ENCODE data around the gene CEP97.
"Not testable (repeated sequence)": the region's sequence is repeated elsewhere in the genome, so short reads cannot be mapped to it uniquely, and the experiment has no call there.

Gene CEP97

GRCh38 chr3:101745934-101746333 is 21.5 kb downstream of the CEP97 start:
- not testable (repeated sequence) for H3K9me3 ChIP-seq (ENCODE audit: control insufficient read depth, low read length); H3K4me1 ChIP-seq (ENCODE audit: control insufficient read depth, insufficient read depth, low read length); H3K9ac ChIP-seq (ENCODE audit: low read length); H3K36me3 ChIP-seq (ENCODE audit: control insufficient read depth, insufficient read depth, low read length); H3K27me3 ChIP-seq (ENCODE audit: control insufficient read depth, insufficient read depth, low read length); H3K4me3 ChIP-seq (ENCODE audit: low read length)

GRCh38 chr3:101753386-101754113 is 29.1 kb downstream of the CEP97 start:
- not testable (repeated sequence) for H3K4me1 ChIP-seq (ENCODE audit: control insufficient read depth, insufficient read depth, low read length); H3K36me3 ChIP-seq (ENCODE audit: control insufficient read depth, insufficient read depth, low read length); H3K4me3 ChIP-seq (ENCODE audit: low read length); H3K27me3 ChIP-seq (ENCODE audit: control insufficient read depth, insufficient read depth, low read length); H3K9me3 ChIP-seq (ENCODE audit: control insufficient read depth, low read length); H3K9ac ChIP-seq (ENCODE audit: low read length)

- Histone ChIP-seq H3K9me3 (ENCODE audit: control insufficient read depth, low read length) (no peaks in the 10 kb centered on the region), H3K27me3 (ENCODE audit: control insufficient read depth, insufficient read depth, low read length) (no peaks in the 10 kb centered on the region), H3K9ac (ENCODE audit: low read length) (no peak overlapping the region), H3K4me1 (ENCODE audit: control insufficient read depth, insufficient read depth, low read length) (no peaks in the 10 kb centered on the region), H3K4me3 (ENCODE audit: low read length) (no peak overlapping the region), H3K36me3 (ENCODE audit: control insufficient read depth, insufficient read depth, low read length) (peaks cover 4% of the 10 kb centered on the region)
Observed at GRCh38 chr3:101758224-101758623, 33.8 kb downstream of the CEP97 start.

GRCh38 chr3:101762041-101762646 is 37.7 kb downstream of the CEP97 start:
- Histone ChIP-seq H3K9me3 (ENCODE audit: control insufficient read depth, low read length) (no peaks in the 10 kb centered on the region), H3K36me3 (ENCODE audit: control insufficient read depth, insufficient read depth, low read length) (no peaks in the 10 kb centered on the region), H3K4me1 (ENCODE audit: control insufficient read depth, insufficient read depth, low read length) (no peaks in the 10 kb centered on the region), H3K27me3 (ENCODE audit: control insufficient read depth, insufficient read depth, low read length) (no peaks in the 10 kb centered on the region), H3K4me3 (ENCODE audit: low read length) (no peak overlapping the region), H3K9ac (ENCODE audit: low read length) (no peak overlapping the region)

- not testable (repeated sequence) for H3K27me3 ChIP-seq (ENCODE audit: control insufficient read depth, insufficient read depth, low read length); H3K36me3 ChIP-seq (ENCODE audit: control insufficient read depth, insufficient read depth, low read length); H3K9ac ChIP-seq (ENCODE audit: low read length); H3K4me1 ChIP-seq (ENCODE audit: control insufficient read depth, insufficient read depth, low read length); H3K9me3 ChIP-seq (ENCODE audit: control insufficient read depth, low read length); H3K4me3 ChIP-seq (ENCODE audit: low read length)
Observed at GRCh38 chr3:101777745-101778281, 53.4 kb downstream of the CEP97 start.

GRCh38 chr3:101778385-101779046 is 54.1 kb downstream of the CEP97 start:
- peak overlapping the region; percentile 65 for H3K4me3 ChIP-seq (ENCODE audit: low read length)
- peak overlapping the region; percentile 71 for H3K9ac ChIP-seq (ENCODE audit: low read length)
- no peaks in the 10 kb centered on the region for H3K27me3 ChIP-seq (ENCODE audit: control insufficient read depth, insufficient read depth, low read length)
- H3K36me3 ChIP-seq (ENCODE audit: control insufficient read depth, insufficient read depth, low read length) = no peaks in the 10 kb centered on the region
- H3K9me3 ChIP-seq (ENCODE audit: control insufficient read depth, low read length) = no peaks in the 10 kb centered on the region
- peaks cover 5% of the 10 kb centered on the region for H3K4me1 ChIP-seq (ENCODE audit: control insufficient read depth, insufficient read depth, low read length)

- no peaks in the 10 kb centered on the region for H3K9me3 ChIP-seq (ENCODE audit: control insufficient read depth, low read length)
- peak within 1 kb of the TSS; percentile 65 for H3K4me3 ChIP-seq (ENCODE audit: low read length)
- no peaks in the 10 kb centered on the region for H3K36me3 ChIP-seq (ENCODE audit: control insufficient read depth, insufficient read depth, low read length)
- H3K27me3 ChIP-seq (ENCODE audit: control insufficient read depth, insufficient read depth, low read length) = no peaks in the 10 kb centered on the region
- peak within 1 kb of the TSS; percentile 71 for H3K9ac ChIP-seq (ENCODE audit: low read length)
- peaks cover 5% of the 10 kb centered on the region for H3K4me1 ChIP-seq (ENCODE audit: control insufficient read depth, insufficient read depth, low read length)
Observed at GRCh38 chr3:101779047-101779821, 54.8 kb downstream of the CEP97 start, which contains the start of gene NXPE3. Gene NXPE3 (plus strand): TSS chr3:101779211. CDS start chr3:101785597, 6,386 bp downstream.

GRCh38 chr3:101779822-101780381 is 55.5 kb downstream of the CEP97 start:
- Histone ChIP-seq H3K4me3 (ENCODE audit: low read length) (peak overlapping the region; percentile 65), H3K9ac (ENCODE audit: low read length) (no peak overlapping the region), H3K36me3 (ENCODE audit: control insufficient read depth, insufficient read depth, low read length) (no peaks in the 10 kb centered on the region), H3K4me1 (ENCODE audit: control insufficient read depth, insufficient read depth, low read length) (peaks cover 5% of the 10 kb centered on the region), H3K9me3 (ENCODE audit: control insufficient read depth, low read length) (no peaks in the 10 kb centered on the region), H3K27me3 (ENCODE audit: control insufficient read depth, insufficient read depth, low read length) (no peaks in the 10 kb centered on the region)

GRCh38 chr3:101780661-101781060 is 56.2 kb downstream of the CEP97 start:
- H3K9ac ChIP-seq (ENCODE audit: low read length) = no peak overlapping the region
- H3K4me1 ChIP-seq (ENCODE audit: control insufficient read depth, insufficient read depth, low read length) = peaks cover 5% of the 10 kb centered on the region
- H3K9me3 ChIP-seq (ENCODE audit: control insufficient read depth, low read length) = no peaks in the 10 kb centered on the region
- H3K4me3 ChIP-seq (ENCODE audit: low read length) = no peak overlapping the region
- no peaks in the 10 kb centered on the region for H3K36me3 ChIP-seq (ENCODE audit: control insufficient read depth, insufficient read depth, low read length)
- no peaks in the 10 kb centered on the region for H3K27me3 ChIP-seq (ENCODE audit: control insufficient read depth, insufficient read depth, low read length)

- peaks cover 5% of the 10 kb centered on the region for H3K4me1 ChIP-seq (ENCODE audit: control insufficient read depth, insufficient read depth, low read length)
Observed at GRCh38 chr3:101781166-101781565, 56.8 kb downstream of the CEP97 start.

GRCh38 chr3:101784855-101785613 is 60.6 kb downstream of the CEP97 start:
- H3K9me3 ChIP-seq (ENCODE audit: control insufficient read depth, low read length) = no peaks in the 10 kb centered on the region
- H3K27me3 ChIP-seq (ENCODE audit: control insufficient read depth, insufficient read depth, low read length) = no peaks in the 10 kb centered on the region
- H3K36me3 ChIP-seq (ENCODE audit: control insufficient read depth, insufficient read depth, low read length) = no peaks in the 10 kb centered on the region
- H3K4me3 ChIP-seq (ENCODE audit: low read length) = no peak overlapping the region
- H3K9ac ChIP-seq (ENCODE audit: low read length) = no peak overlapping the region
- H3K4me1 ChIP-seq (ENCODE audit: control insufficient read depth, insufficient read depth, low read length) = no peaks in the 10 kb centered on the region

More at GRCh38 chr3:101781166-101781565, 56.8 kb downstream of the CEP97 start:
- no peaks in the 10 kb centered on the region for H3K36me3 ChIP-seq (ENCODE audit: control insufficient read depth, insufficient read depth, low read length)
- no peak overlapping the region for H3K9ac ChIP-seq (ENCODE audit: low read length)
- H3K4me3 ChIP-seq (ENCODE audit: low read length) = no peak overlapping the region
- H3K27me3 ChIP-seq (ENCODE audit: control insufficient read depth, insufficient read depth, low read length) = no peaks in the 10 kb centered on the region
- H3K9me3 ChIP-seq (ENCODE audit: control insufficient read depth, low read length) = no peaks in the 10 kb centered on the region

Data from mucosa of stomach (tissue), 1 donor.